ENCODE data around the gene CAMSAP1.

CAMSAP1 gene

GRCh38 chr9:135924628-135925338 is 17.4 kb upstream of the CAMSAP1 start:
- TF ChIP-seq CTCF (IDR thresholded peaks at IDR 0.05; ENCODE audit: low read depth, low read length) (no peak), EZH2phosphoT487 (IDR thresholded peaks at IDR 0.05; ENCODE audit: low read depth) (no peak)
- Histone ChIP-seq H4K20me1 (ENCODE audit: insufficient read depth, low read length) (no peaks in the 10 kb centered on the region), H3K4me2 (ENCODE audit: low read length) (no peak overlapping the region), H3K36me3 (replicated peaks; ENCODE audit: low read depth, low read length) (no peaks in the 10 kb centered on the region), H3K27me3 (ENCODE audit: low read depth, low read length) (no peaks in the 10 kb centered on the region), H3K9ac (ENCODE audit: low read length) (no peak overlapping the region), H2AFZ (ENCODE audit: low read depth, low read length) (no peak overlapping the region), H3K9me3 (ENCODE audit: insufficient read depth, low read length) (no peaks in the 10 kb centered on the region), H3K4me1 (ENCODE audit: low read length) (no peaks in the 10 kb centered on the region), H3K79me2 (ENCODE audit: low read length) (no peaks in the 10 kb centered on the region), H3K27ac (ENCODE audit: low read length) (no peak overlapping the region), H3K4me3 (ENCODE audit: low read length) (no peak overlapping the region)

GRCh38 chr9:135923508-135923907 is 16.2 kb upstream of the CAMSAP1 start:
- Histone ChIP-seq H3K4me2 (ENCODE audit: low read length) (no peak overlapping the region), H3K79me2 (ENCODE audit: low read length) (no peaks in the 10 kb centered on the region), H3K27ac (ENCODE audit: low read length) (no peak overlapping the region), H2AFZ (ENCODE audit: low read depth, low read length) (no peak overlapping the region), H3K9ac (ENCODE audit: low read length) (no peak overlapping the region), H3K27me3 (ENCODE audit: low read depth, low read length) (no peaks in the 10 kb centered on the region), H3K4me1 (ENCODE audit: low read length) (no peaks in the 10 kb centered on the region), H3K4me3 (ENCODE audit: low read length) (no peak overlapping the region), H3K9me3 (ENCODE audit: insufficient read depth, low read length) (no peaks in the 10 kb centered on the region), H4K20me1 (ENCODE audit: insufficient read depth, low read length) (no peaks in the 10 kb centered on the region), H3K36me3 (replicated peaks; ENCODE audit: low read depth, low read length) (peaks cover 4% of the 10 kb centered on the region)
- TF ChIP-seq CTCF (IDR thresholded peaks at IDR 0.05; ENCODE audit: low read depth, low read length) (no peak), EZH2phosphoT487 (IDR thresholded peaks at IDR 0.05; ENCODE audit: low read depth) (no peak)

- H3K9ac ChIP-seq (ENCODE audit: low read length), result no peak overlapping the region
- H3K4me2 ChIP-seq (ENCODE audit: low read length), result no peak overlapping the region
- H3K36me3 ChIP-seq (replicated peaks; ENCODE audit: low read depth, low read length), result peaks cover 10% of the 10 kb centered on the region
- H4K20me1 ChIP-seq (ENCODE audit: insufficient read depth, low read length), result no peaks in the 10 kb centered on the region
- H3K27me3 ChIP-seq (ENCODE audit: low read depth, low read length), result no peaks in the 10 kb centered on the region
- peaks cover 5% of the 10 kb centered on the region for H3K4me1 ChIP-seq (ENCODE audit: low read length)
- peaks cover 4% of the 10 kb centered on the region; the same call in 1 of the 2 replicates for H3K9me3 ChIP-seq (ENCODE audit: insufficient read depth, low read length)
- no peak for TF ChIP-seq EZH2phosphoT487 (IDR thresholded peaks at IDR 0.05; ENCODE audit: low read depth)
- TF ChIP-seq CTCF (IDR thresholded peaks at IDR 0.05; ENCODE audit: low read depth, low read length), result no peak
- H3K27ac ChIP-seq (ENCODE audit: low read length), result no peak overlapping the region
- no peak overlapping the region for H2AFZ ChIP-seq (ENCODE audit: low read depth, low read length)
- no peaks in the 10 kb centered on the region for H3K79me2 ChIP-seq (ENCODE audit: low read length)
- no peak overlapping the region for H3K4me3 ChIP-seq (ENCODE audit: low read length)
Measured at GRCh38 chr9:135921749-135922310, 14.5 kb upstream of the CAMSAP1 start.

GRCh38 chr9:135920973-135921585 is 13.7 kb upstream of the CAMSAP1 start:
- peaks cover 17% of the 10 kb centered on the region for H3K36me3 ChIP-seq (replicated peaks; ENCODE audit: low read depth, low read length)
- H3K79me2 ChIP-seq (ENCODE audit: low read length), result no peaks in the 10 kb centered on the region
- H3K9me3 ChIP-seq (ENCODE audit: insufficient read depth, low read length), result peaks cover 10% of the 10 kb centered on the region; the same call in 1 of the 2 replicates
- TF ChIP-seq CTCF (IDR thresholded peaks at IDR 0.05; ENCODE audit: low read depth, low read length), result no peak
- no peak for TF ChIP-seq EZH2phosphoT487 (IDR thresholded peaks at IDR 0.05; ENCODE audit: low read depth)
- no peak overlapping the region for H3K27ac ChIP-seq (ENCODE audit: low read length)
- no peak overlapping the region for H2AFZ ChIP-seq (ENCODE audit: low read depth, low read length)
- H3K27me3 ChIP-seq (ENCODE audit: low read depth, low read length), result no peaks in the 10 kb centered on the region
- H4K20me1 ChIP-seq (ENCODE audit: insufficient read depth, low read length), result no peaks in the 10 kb centered on the region
- H3K4me2 ChIP-seq (ENCODE audit: low read length), result no peak overlapping the region
- H3K4me3 ChIP-seq (ENCODE audit: low read length), result no peak overlapping the region
- H3K4me1 ChIP-seq (ENCODE audit: low read length), result peaks cover 7% of the 10 kb centered on the region
- H3K9ac ChIP-seq (ENCODE audit: low read length), result no peak overlapping the region

All from OCI-LY3 (cell line).